ENCODE results near the gene ADGRL2.

ADGRL2 gene

DNA sequence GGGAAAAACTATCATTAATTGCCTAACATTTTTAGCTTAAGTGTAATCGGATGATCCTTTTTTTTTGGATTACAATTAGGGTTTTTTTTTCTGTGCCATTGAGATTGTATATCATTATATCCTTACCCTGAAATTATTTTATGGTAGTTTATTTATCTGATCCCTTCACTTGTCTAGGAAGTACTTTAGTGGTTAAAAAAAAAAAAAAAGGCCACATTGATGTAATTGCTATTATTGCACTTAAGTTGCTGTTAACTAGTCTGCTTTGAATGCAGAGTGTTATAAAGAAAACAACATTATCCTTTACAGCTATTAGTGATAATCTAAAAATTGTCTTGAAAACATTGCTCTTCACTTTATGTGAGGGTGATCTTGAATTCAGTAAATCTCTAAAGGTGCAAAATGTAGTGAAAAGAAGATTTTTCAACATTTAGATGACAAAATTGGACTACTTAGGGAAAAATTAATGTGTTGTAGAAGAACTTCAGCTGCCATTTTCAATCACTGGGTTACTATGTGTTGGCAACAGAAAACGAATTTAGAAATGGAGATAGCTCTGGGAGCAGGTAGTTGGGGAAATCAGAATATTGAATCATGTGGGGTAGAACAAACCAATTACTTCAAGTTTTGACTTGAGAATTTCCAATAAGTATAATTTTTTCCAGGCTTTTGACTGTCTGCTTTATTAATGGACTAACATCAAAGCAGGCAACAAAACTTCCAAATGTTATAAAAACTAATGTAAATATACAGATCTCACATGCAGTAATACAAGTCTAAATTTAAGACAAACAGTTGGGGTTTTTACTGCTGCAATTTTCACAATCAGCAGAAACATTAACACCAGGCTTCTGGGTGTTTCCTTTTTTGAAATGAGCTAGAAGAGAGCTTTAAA, 5.0 kb downstream of the ADGRL2 start:
- DNase-seq (ENCODE audit: low read depth, low spot score): no peak

DNA sequence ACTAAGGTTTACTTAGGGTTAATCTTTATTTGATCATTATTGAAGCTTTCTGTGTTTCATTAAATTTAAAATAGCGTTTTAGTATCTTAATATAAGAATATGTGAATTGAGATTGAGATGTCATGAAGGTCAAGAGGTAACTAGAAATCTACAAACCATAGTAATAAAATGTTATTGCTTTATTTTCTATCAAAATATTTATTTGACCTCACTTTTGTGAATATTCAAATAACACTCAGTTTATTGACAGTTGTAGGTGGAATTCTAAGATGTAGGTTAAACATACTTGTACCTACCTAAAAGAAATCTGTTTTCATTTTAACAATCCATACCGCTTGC, 5.7 kb downstream of the ADGRL2 start:
- no peak for DNase-seq (ENCODE audit: low read depth, low spot score)

DNA sequence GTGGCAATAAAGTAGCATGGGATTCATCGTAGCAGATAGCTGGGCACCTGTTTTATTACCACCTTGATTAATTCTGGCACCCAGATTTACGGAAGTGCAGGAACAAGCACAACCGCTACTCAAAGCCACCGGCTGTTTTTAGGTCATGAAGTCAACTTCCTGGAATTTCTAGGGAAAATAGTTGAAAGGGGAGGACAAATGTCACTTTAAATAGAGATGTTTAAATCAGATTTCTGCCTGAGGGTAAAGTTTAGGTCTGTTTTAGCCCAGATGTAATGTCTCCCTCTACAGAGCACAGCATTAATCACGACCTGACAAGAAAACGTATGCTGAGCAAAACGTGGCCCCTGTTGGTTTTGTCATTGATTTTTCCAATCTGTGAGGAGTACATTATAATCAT, 8.0 kb downstream of the ADGRL2 start:
- no peak for DNase-seq (ENCODE audit: low read depth, low spot score)

DNA sequence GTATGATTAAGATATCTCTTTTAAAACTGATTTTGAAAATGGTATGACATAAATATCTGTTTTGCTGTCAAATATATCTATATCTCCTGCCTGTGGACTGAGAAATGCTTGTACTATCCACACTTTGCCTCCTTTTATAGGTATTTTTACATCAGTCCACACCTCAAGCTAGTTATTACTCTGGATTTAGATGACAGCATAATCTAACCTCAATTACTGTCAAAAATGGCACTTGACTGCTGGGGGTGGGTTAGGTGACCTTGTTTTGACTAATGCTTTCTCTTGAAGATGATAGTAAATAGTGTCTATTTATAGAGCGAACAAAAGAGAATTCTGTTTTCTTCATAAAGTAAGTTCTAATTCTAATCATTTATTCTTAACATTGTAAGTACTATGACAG, 9.1 kb downstream of the ADGRL2 start:
- no peak for DNase-seq (ENCODE audit: low read depth, low spot score)

DNA sequence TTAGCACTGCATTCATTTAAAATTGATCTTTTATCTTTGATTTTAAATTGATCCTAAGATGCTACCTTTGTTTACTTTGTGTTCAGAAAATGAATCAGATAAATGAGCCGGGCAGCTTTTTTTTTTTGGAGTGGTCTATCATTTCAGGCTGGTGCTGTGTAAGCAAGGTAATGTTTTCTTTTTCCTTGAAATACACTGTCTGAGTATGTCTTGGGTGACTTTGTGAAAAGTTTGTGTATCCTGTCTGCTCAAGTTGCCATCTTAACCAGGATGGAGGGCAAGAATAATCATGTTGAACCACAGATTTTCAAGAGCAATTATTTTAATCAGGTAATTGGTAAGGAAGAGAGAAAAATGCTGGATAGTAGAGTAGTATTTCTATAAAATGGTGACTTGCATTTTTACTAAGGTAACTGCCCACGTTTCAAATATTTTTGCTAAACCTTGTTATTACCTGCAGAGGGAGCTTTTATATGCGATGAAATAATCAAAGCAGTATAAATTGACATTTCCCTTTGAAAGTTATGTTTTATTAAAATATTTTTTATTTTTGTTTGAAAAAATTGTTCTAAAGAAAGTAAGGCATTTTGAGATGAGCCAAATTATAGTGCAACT, 11.1 kb downstream of the ADGRL2 start:
- DNase-seq (ENCODE audit: low read depth, low spot score): no peak

DNA sequence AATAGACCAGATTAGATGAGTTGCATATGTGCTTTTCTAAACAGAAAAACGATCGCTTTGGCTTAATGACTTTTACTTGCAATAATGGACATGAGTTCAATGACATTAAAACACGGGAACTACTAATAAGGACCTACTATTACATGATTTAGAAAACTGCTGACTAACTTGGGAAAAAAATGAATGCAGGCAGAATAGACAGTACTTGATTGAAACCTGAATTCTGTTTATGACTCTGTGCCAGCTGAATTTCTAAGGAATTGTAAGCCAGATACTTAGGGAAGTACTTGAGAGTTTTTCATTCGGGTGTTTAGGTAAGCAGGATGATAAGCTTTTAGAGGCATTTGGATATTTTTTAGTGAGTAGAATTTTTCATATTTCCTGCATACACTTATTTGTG, 12.0 kb downstream of the ADGRL2 start:
- no peak for DNase-seq (ENCODE audit: low read depth, low spot score)

DNA sequence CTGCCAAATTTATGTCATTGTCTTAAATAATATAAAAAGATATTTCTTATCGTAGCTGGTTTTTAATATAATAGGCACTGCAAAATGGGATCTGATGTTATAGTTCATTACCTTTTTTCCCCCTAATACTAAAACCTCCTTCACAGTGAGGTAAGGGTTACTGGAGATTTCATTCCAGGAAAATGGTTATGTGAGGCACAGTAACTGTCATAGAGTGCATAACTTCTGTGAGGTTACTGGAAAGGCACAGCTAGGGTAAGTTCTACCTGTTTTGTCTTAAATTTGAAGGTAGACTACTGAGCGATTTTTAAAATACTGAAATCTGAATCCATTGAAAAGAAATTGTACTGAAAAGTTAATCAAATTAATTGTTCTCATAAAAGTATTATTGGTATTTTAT, 13.0 kb downstream of the ADGRL2 start:
- no peak for DNase-seq (ENCODE audit: low read depth, low spot score)

DNA sequence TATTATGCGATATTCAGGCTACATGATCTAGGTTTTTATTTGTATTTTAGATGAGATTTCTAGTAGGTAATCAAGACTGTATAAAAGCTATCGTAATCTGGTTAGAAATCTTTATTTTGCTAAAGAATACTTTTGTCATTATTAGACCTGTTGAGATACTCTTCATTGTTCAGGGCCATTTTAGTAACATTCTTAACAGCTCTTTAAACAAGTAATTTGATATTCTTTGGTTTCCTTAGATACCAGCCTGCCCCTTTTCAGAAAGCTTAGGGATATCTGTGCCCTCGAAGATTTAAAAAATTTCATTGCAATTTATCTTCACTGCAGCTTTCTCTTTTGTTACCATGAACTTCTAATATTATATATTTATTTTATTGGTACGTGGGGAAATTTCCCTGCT, 18.9 kb downstream of the ADGRL2 start:
- no peak for DNase-seq (ENCODE audit: low read depth, low spot score)

DNA sequence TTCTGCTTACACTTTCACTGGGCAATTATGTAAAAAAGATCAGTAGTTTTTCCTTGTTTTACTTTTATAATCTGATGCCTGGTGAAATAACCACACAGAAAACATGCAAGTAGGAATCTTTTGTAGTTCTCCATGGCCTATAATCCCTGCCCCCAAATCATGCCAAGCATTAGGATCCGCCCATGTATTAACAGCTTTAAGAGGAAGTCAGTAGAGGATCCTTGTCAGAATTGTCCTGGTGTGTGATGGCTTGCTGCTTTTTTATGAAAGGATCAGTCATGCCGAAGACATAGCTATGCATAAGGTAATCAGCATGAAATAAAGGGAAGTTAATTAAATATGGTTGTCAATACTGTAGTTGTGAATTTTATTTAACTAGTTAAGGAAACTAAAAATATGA, 20.0 kb downstream of the ADGRL2 start:
- no peak for DNase-seq (ENCODE audit: low read depth, low spot score)

DNA sequence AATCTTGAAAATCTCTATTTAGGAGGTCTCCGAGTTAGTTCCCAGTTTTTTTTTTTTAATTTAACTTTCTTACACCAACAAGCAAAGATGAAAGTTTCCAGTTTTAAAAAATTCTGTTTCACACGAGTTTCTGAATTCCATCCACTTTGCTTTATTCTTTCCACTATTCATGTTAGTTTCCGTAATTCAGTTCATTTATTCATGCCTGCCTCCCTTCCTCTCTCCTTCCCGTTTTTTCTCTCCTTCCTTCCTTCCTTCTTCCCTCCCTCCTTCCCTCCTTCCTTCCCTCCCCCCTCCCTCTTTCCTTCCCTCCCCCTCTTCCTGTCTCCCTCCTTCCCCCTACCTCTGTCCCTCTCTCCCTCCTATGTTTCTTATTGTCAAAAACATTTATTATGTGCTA, 22.3 kb downstream of the ADGRL2 start:
- no peak for DNase-seq (ENCODE audit: low read depth, low spot score)

DNA sequence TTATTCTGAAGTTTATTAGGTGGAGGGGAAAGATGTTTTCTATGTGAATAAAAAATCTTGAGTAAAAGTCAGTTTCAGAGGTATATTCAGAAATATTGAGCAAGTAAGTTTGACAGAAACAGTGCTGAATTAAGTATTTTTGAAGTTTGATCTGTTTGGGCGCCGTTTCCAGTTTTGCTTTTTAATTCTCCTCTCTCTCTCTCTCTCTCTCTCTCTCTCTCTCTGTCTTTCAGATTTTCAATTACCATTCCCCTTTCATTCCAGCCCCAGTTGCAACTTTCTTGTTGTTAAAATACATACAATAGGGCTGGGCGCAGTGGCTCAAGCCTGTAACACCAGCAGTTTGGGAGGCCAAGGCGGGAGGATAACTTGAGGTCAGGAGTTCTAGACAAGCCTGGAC, 24.0 kb downstream of the ADGRL2 start:
- no peak for DNase-seq (ENCODE audit: low read depth, low spot score)

DNA sequence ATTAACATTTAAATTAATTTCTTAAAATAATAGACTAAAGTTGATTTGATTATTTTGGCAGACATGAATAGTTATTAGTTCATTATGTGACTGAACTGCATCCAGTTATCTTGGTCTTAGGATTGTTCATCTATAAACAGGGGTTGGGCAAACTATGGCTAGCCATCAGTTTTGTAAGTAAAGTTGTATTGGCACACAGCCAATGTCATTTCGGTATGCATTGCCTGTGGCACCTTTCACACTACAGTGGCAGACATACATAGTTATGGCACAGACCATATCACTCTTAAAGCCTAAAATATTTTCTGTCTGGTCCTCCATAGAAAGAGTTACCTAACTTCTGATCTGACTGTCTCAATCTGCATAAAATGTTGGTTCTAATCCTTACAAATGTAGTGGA, 27.2 kb downstream of the ADGRL2 start:
- no peak for DNase-seq (ENCODE audit: low read depth, low spot score)

DNA sequence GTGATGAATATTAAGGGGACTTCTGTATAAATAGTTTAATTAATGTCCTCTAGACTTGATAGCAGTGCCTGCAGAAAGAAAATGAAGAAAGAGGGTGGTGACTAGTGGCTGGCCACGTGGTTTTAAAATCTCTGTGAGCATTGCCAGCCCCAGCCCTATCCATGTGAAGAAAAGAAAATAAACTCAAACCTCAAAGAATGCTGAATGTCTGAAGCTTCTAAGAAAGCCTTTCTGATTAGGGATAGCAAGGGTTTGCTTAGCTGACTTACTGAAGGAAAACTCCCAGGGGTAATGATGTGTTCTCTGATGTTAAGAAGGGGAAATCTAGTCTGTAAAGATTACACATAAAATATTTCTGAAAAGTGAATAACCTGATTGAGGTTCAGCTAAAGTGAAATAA, 31.8 kb downstream of the ADGRL2 start:
- peak; percentile 35 for DNase-seq (ENCODE audit: low read depth, low spot score)

DNA sequence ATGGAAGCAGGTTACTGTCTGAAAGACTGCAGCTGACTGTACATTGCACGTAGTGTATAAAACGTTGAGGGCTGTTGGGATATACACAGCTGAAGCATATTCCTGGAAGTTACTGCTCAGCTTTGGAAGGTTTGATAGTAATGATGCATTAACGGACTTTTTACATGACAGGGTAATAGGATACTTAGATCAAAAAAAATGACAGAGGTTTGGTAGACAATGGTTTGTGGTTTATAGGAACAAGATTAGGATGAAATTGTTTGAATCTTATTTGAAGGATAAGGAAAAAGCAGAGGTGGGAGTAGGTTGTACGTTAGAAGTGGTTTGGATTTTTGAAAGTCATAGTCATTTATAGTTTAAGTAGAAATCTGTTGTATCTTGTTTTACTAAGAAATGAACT, 33.0 kb downstream of the ADGRL2 start:
- DNase-seq (ENCODE audit: low read depth, low spot score): no peak

DNA sequence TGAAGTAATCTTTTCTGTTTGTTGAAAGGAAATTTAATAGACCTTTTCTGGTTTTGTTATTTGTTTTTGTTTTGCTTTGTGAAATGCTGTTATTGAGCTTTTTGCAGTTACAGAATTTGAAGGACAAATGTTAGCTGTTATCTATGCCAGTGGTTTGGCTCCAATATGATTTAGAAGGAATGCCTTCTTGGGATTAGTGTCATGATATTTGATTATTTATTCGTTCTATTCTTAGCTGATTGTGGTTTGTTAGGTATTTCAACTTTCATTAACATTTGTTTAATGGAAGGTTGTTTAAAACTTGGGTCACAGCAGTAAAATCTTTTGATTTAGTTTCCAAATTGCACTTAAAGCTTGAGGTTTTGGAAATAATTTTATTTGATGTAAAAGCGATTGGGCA, 33.5 kb downstream of the ADGRL2 start:
- no peak for DNase-seq (ENCODE audit: low read depth, low spot score)

DNA sequence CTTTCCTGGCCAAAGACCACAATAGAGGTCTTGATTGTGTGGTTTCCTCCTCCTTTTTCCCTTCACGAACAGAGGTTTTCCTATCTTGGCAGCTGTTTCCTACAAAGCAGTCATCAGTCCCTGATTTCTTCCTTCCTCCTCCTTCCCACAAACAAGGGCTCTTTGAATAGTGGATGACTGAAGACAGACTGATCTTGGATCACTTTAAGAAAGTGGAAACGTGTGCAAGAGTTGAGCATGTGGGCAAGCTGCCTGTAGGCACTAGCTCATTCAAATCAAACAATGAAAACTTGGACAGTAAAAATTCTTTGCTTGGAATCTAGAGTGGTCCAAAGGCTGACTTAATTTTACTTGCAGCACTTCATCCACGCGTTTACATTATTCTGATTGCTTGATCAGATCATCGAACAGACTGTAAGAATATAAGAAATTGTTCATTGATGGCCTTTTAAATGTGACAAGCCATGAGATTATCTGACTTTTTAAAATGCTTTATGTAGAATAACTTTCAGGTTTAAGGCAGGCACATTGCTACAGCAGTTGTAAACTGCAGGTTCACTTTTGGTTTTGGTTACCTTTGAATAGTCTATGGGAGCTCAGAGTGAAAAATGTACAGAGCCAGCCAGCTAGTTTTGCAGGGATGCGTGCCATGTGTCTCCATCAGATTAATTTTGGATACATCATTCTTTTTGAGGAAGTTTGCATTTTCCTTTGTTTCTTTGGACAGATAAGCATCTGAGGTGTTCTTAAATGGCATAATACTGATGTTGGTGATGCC, 34.4 kb downstream of the ADGRL2 start:
- DNase-seq (ENCODE audit: low read depth, low spot score): no peak

DNA sequence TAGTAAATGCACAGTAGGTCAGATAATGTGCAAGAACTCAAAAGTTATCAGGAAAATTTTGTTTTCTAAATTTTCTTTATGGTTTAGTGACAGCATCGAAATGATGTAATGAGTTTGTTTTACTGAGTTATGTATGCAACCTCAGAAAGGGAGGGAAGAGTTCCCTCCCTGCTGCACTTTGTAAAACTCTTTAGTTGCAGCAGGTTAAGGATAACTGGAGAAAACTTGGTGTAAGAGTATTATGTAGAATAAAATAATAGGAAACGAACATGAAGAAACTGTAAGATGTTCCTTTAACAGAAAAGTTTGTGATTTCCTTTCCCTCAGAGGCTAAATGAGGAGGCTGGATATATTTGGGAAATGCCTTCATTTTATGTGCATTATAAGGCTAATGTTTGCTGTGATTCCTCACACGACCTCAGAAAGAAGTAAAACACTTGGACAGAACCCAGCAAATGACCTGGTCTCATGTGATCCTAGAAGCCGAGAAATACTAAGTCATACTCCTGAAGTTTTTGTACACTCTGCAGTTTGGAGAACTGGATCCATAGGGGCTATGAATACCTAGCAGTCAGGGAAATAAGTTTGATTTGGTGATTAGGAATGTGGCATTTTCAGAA, 35.4 kb downstream of the ADGRL2 start:
- DNase-seq (ENCODE audit: low read depth, low spot score): no peak

DNA sequence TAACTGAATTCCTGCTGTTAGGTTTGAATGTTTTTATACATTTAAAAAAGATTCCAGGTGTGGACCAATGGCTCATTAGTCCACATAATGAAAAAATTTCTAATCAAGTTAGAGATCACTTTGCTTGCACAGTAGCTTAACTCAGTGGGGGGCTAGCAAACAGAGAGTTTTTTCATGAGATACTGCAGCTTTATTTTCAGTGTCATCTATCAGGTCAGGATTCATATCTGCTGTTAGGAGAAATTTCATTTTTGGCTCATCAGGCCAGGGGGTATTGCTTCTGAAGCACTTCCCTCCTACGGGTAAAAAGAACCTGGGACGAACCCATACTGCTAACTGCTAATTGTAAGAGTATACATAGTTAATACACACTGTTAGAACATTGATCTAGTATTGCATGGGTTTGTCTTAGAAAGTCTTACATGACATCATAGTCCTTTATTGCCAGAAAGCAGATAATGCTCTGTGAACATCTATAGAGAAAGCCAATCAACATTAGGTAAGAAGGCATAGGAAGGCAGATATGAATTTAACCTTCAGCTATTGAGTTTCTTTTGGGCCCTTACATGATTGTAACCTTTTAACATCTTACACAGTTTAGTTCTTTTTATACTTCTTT, 38.0 kb downstream of the ADGRL2 start:
- no peak for DNase-seq (ENCODE audit: low read depth, low spot score)

DNA sequence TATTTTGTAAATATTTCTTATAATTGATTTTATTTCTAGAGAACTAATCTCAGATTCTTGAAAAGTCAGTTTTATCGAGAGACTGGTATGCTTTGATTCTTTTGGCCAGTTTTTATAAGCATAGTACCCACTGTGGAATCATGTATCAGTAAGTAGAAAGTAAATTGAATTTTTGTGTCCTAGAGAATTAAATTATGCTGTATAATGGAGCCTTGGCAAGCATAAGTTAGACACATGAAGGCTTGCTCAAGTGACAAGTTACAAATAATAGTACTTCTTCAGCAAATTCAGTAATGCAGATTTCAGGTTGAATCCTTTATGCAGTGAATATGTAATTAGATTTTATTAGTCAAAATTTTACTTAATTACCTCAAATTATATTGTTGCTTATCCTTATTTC, 40.1 kb downstream of the ADGRL2 start:
- no peak for DNase-seq (ENCODE audit: low read depth, low spot score)

DNA sequence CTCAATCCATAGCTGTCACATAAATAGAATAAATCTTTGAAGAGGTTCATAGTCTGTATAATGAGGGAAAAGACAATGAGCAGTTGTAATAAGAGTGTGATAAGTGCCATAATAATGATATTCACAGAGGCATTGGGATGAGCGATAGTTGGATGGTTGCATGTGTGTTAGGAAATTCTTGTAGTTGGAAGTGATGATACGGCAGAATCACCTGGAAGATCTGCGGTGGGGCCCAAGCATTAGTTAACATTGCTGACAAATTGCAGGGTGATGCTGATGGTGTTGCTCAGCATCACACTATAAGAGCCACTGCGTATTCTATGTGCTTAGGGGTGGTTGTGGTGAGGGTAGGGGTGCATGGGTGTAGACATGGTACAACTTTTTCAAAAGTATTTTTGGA, 41.1 kb downstream of the ADGRL2 start:
- no peak for DNase-seq (ENCODE audit: low read depth, low spot score)

DNA sequence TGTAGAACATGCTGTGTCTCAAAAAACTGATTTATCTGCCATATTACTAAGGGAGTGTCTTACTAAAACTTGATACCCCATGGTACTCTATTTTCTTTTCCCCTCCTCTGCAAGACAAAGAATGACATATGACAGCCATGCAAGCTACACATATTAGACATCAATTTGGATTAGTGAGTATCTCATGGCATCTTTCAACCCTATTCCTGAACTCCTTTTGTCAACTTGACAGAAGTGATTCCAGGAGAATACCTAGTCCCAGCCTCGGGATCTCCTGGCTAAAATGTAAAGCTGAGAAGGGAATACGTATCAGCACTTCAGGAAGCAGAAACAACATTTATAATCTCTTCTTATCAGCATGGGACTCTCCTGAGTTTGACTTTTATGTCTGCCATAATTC, 43.7 kb downstream of the ADGRL2 start:
- no peak for DNase-seq (ENCODE audit: low read depth, low spot score)

DNA sequence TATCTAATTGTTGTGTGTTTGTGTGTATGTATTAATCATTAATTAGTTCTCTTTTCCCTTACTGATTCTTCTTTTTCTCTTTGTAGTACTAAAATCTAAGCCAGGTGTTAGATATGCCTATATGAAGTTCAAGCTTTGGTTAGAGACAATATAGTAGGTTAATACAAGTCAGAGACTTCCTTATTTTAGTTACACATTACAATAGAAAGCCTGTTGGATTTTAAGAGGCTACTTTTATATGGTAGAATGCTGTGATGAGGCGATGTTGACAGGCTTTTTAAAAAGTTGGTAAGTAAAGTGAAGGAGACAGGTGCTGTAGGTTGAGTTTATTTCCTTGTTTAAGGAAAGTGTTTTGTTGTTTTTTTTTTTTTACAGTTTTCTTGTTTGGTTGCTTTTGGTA, 45.9 kb downstream of the ADGRL2 start:
- no peak for DNase-seq (ENCODE audit: low read depth, low spot score)

Data from smooth muscle cell of the brain vasculature (primary cell).